Measurements from ENCODE around the gene IMPA2.

The IMPA2 gene

GRCh38 chr18:12043811-12044210, 62.5 kb downstream of the IMPA2 start:
- no peak overlapping the region for H4K91ac ChIP-seq (ENCODE audit: low read depth, low read length, poor library complexity)
- no CpG with 5 or more reads among the region's 7 CpGs for whole genome bisulfite sequencing, 2 donors (ENCODE audit: extremely low coverage in 2 of 2, insufficient read length in 2 of 2, insufficient replicate concordance in 1 of 2)

GRCh38 chr18:12044591-12044990, 63.3 kb downstream of the IMPA2 start:
- Histone ChIP-seq H3K9ac (ENCODE audit: low read depth, low read length, poor library complexity) (no peak overlapping the region), H3K27me3 (ENCODE audit: control insufficient read depth in 3 of 3, insufficient read depth in 3 of 3, low read depth in 1 of 3, low read length in 3 of 3) (peaks cover 0 to 35% (median 0%) of the 10 kb centered on the region in 3 experiments), H3K79me1 (ENCODE audit: low read depth, low read length) (no peaks in the 10 kb centered on the region), H2BK5ac (ENCODE audit: low read length) (no peak overlapping the region), H3K4ac (ENCODE audit: low read length) (no peak overlapping the region), H3K4me3 (ENCODE audit: low read length in 2 of 2) (no peak overlapping the region), H4K91ac (ENCODE audit: low read depth, low read length, poor library complexity) (no peak overlapping the region), H3K27ac (replicated peaks; ENCODE audit: low read length) (no peak overlapping the region), H3K4me2 (ENCODE audit: insufficient read depth, low read length, poor library complexity, severe bottlenecking) (no peak overlapping the region), H4K8ac (ENCODE audit: low read depth, low read length) (no peak overlapping the region), H2BK120ac (ENCODE audit: low read depth, low read length) (no peak overlapping the region), H2BK15ac (ENCODE audit: low read length) (no peak overlapping the region), H3K4me1 (ENCODE audit: control insufficient read depth in 2 of 2, insufficient read depth in 1 of 2, low read depth in 1 of 2, low read length in 2 of 2) (peaks cover 0 to 3% of the 10 kb centered on the region in 2 donors), H3K18ac (ENCODE audit: low read length) (no peak overlapping the region), H3K14ac (ENCODE audit: low read length) (no peak overlapping the region), H3K9me3 (replicated peaks in 1 of 2; ENCODE audit: control insufficient read depth in 2 of 2, insufficient read depth in 1 of 2, low read depth in 1 of 2, low read length in 2 of 2) (no peaks in the 10 kb centered on the region), H2AK5ac (ENCODE audit: low read depth, low read length) (no peak overlapping the region), H3K36me3 (replicated peaks in 1 of 2; ENCODE audit: control insufficient read depth in 2 of 2, insufficient read depth in 2 of 2, low read length in 2 of 2) (no peaks in the 10 kb centered on the region), H2AFZ (ENCODE audit: low read length) (no peak overlapping the region), H2BK12ac (ENCODE audit: low read length) (no peak overlapping the region), H3K23ac (ENCODE audit: low read depth, low read length, poor library complexity) (no peak overlapping the region)
- WGBS, 2 donors (ENCODE audit: extremely low coverage in 2 of 2, insufficient read length in 2 of 2, insufficient replicate concordance in 1 of 2) = no CpG with 5 or more reads among the region's 5 CpGs
- no peak for DNase-seq (ENCODE audit: low spot score)

More at GRCh38 chr18:12043811-12044210, 62.5 kb downstream of the IMPA2 start:
- Histone ChIP-seq H2BK120ac (ENCODE audit: low read depth, low read length) (no peak overlapping the region), H2BK12ac (ENCODE audit: low read length) (no peak overlapping the region), H3K4me1 (ENCODE audit: control insufficient read depth in 2 of 2, insufficient read depth in 1 of 2, low read depth in 1 of 2, low read length in 2 of 2) (peaks cover 2 to 3% of the 10 kb centered on the region in 2 donors), H3K4ac (ENCODE audit: low read length) (no peak overlapping the region), H3K79me1 (ENCODE audit: low read depth, low read length) (no peaks in the 10 kb centered on the region), H2AFZ (ENCODE audit: low read length) (peak overlapping the region; percentile 54), H2AK5ac (ENCODE audit: low read depth, low read length) (no peak overlapping the region), H3K14ac (ENCODE audit: low read length) (no peak overlapping the region), H3K4me3 (ENCODE audit: low read length in 2 of 2) (no peak overlapping the region), H3K9me3 (replicated peaks in 1 of 2; ENCODE audit: control insufficient read depth in 2 of 2, insufficient read depth in 1 of 2, low read depth in 1 of 2, low read length in 2 of 2) (no peaks in the 10 kb centered on the region), H3K23ac (ENCODE audit: low read depth, low read length, poor library complexity) (no peak overlapping the region), H2BK15ac (ENCODE audit: low read length) (no peak overlapping the region), H3K18ac (ENCODE audit: low read length) (no peak overlapping the region), H3K36me3 (replicated peaks in 1 of 2; ENCODE audit: control insufficient read depth in 2 of 2, insufficient read depth in 2 of 2, low read length in 2 of 2) (no peaks in the 10 kb centered on the region), H3K9ac (ENCODE audit: low read depth, low read length, poor library complexity) (no peak overlapping the region), H3K4me2 (ENCODE audit: insufficient read depth, low read length, poor library complexity, severe bottlenecking) (no peak overlapping the region), H2BK5ac (ENCODE audit: low read length) (no peak overlapping the region), H3K27ac (replicated peaks; ENCODE audit: low read length) (no peak overlapping the region), H4K8ac (ENCODE audit: low read depth, low read length) (no peak overlapping the region), H3K27me3 (ENCODE audit: control insufficient read depth in 3 of 3, insufficient read depth in 3 of 3, low read depth in 1 of 3, low read length in 3 of 3) (peaks cover 0 to 27% (median under 1%) of the 10 kb centered on the region in 3 experiments)
- no peak for DNase-seq (ENCODE audit: low spot score)

- H3K9me3 ChIP-seq (replicated peaks in 1 of 2; ENCODE audit: control insufficient read depth in 2 of 2, insufficient read depth in 1 of 2, low read depth in 1 of 2, low read length in 2 of 2) = no peaks in the 10 kb centered on the region
- peak overlapping the region; percentile 68 for H3K18ac ChIP-seq (ENCODE audit: low read length)
- H4K91ac ChIP-seq (ENCODE audit: low read depth, low read length, poor library complexity) = no peak overlapping the region
- no peak overlapping the region for H2BK120ac ChIP-seq (ENCODE audit: low read depth, low read length)
- H3K23ac ChIP-seq (ENCODE audit: low read depth, low read length, poor library complexity) = peak overlapping the region; percentile 62
- no peak overlapping the region for H3K27ac ChIP-seq (replicated peaks; ENCODE audit: low read length)
- H3K14ac ChIP-seq (ENCODE audit: low read length) = no peak overlapping the region
- H3K4me3 ChIP-seq (ENCODE audit: low read length in 2 of 2) = no peak overlapping the region
- H2AFZ ChIP-seq (ENCODE audit: low read length) = no peak overlapping the region
- H2BK5ac ChIP-seq (ENCODE audit: low read length) = peak overlapping the region; percentile 58
- DNase-seq (ENCODE audit: low spot score) = no peak
- peaks cover 0 to 29% (median 0%) of the 10 kb centered on the region in 3 experiments for H3K27me3 ChIP-seq (ENCODE audit: control insufficient read depth in 3 of 3, insufficient read depth in 3 of 3, low read depth in 1 of 3, low read length in 3 of 3)
- H2BK15ac ChIP-seq (ENCODE audit: low read length) = no peak overlapping the region
- no peaks in the 10 kb centered on the region for H3K36me3 ChIP-seq (replicated peaks in 1 of 2; ENCODE audit: control insufficient read depth in 2 of 2, insufficient read depth in 2 of 2, low read length in 2 of 2)
- no CpG with 5 or more reads among the region's 15 CpGs for WGBS, 2 donors (ENCODE audit: extremely low coverage in 2 of 2, insufficient read length in 2 of 2, insufficient replicate concordance in 1 of 2)
- H2AK5ac ChIP-seq (ENCODE audit: low read depth, low read length) = peak overlapping the region; percentile 15
- peak overlapping the region; percentile 60 for H3K4ac ChIP-seq (ENCODE audit: low read length)
- peaks cover 0 to 3% of the 10 kb centered on the region in 2 donors for H3K4me1 ChIP-seq (ENCODE audit: control insufficient read depth in 2 of 2, insufficient read depth in 1 of 2, low read depth in 1 of 2, low read length in 2 of 2)
- H3K4me2 ChIP-seq (ENCODE audit: insufficient read depth, low read length, poor library complexity, severe bottlenecking) = no peak overlapping the region
- H3K79me1 ChIP-seq (ENCODE audit: low read depth, low read length) = no peaks in the 10 kb centered on the region
- peak overlapping the region; percentile 61 for H3K9ac ChIP-seq (ENCODE audit: low read depth, low read length, poor library complexity)
- H2BK12ac ChIP-seq (ENCODE audit: low read length) = peak overlapping the region; percentile 75
- H4K8ac ChIP-seq (ENCODE audit: low read depth, low read length) = no peak overlapping the region
Measured at GRCh38 chr18:12046046-12046750, 64.9 kb downstream of the IMPA2 start.

GRCh38 chr18:12046751-12047335, 65.5 kb downstream of the IMPA2 start:
- no peak overlapping the region for H3K27ac ChIP-seq (replicated peaks; ENCODE audit: low read length)
- no peak overlapping the region for H3K4me2 ChIP-seq (ENCODE audit: insufficient read depth, low read length, poor library complexity, severe bottlenecking)
- WGBS, 2 donors (ENCODE audit: extremely low coverage in 2 of 2, insufficient read length in 2 of 2, insufficient replicate concordance in 1 of 2) = no CpG with 5 or more reads among the region's 12 CpGs
- H4K91ac ChIP-seq (ENCODE audit: low read depth, low read length, poor library complexity) = no peak overlapping the region
- H2BK15ac ChIP-seq (ENCODE audit: low read length) = no peak overlapping the region
- no peaks in the 10 kb centered on the region for H3K9me3 ChIP-seq (replicated peaks in 1 of 2; ENCODE audit: control insufficient read depth in 2 of 2, insufficient read depth in 1 of 2, low read depth in 1 of 2, low read length in 2 of 2)
- H2AFZ ChIP-seq (ENCODE audit: low read length) = no peak overlapping the region
- no peak overlapping the region for H3K14ac ChIP-seq (ENCODE audit: low read length)
- H2BK5ac ChIP-seq (ENCODE audit: low read length) = no peak overlapping the region
- H2AK5ac ChIP-seq (ENCODE audit: low read depth, low read length) = peak overlapping the region; percentile 15
- no peak overlapping the region for H3K23ac ChIP-seq (ENCODE audit: low read depth, low read length, poor library complexity)
- H3K27me3 ChIP-seq (ENCODE audit: control insufficient read depth in 3 of 3, insufficient read depth in 3 of 3, low read depth in 1 of 3, low read length in 3 of 3) = peaks cover 0 to 34% (median 0%) of the 10 kb centered on the region in 3 experiments
- H4K8ac ChIP-seq (ENCODE audit: low read depth, low read length) = no peak overlapping the region
- H3K79me1 ChIP-seq (ENCODE audit: low read depth, low read length) = no peaks in the 10 kb centered on the region
- DNase-seq (ENCODE audit: low spot score) = no peak
- H3K9ac ChIP-seq (ENCODE audit: low read depth, low read length, poor library complexity) = no peak overlapping the region
- H3K4me1 ChIP-seq (ENCODE audit: control insufficient read depth in 2 of 2, insufficient read depth in 1 of 2, low read depth in 1 of 2, low read length in 2 of 2) = peaks cover 0 to 3% of the 10 kb centered on the region in 2 donors
- H2BK120ac ChIP-seq (ENCODE audit: low read depth, low read length) = no peak overlapping the region
- peak overlapping the region; percentile 50 for H3K18ac ChIP-seq (ENCODE audit: low read length)
- peak overlapping the region; percentile 2 for H2BK12ac ChIP-seq (ENCODE audit: low read length)
- H3K4ac ChIP-seq (ENCODE audit: low read length) = no peak overlapping the region
- H3K36me3 ChIP-seq (replicated peaks in 1 of 2; ENCODE audit: control insufficient read depth in 2 of 2, insufficient read depth in 2 of 2, low read length in 2 of 2) = no peaks in the 10 kb centered on the region
- H3K4me3 ChIP-seq (ENCODE audit: low read length in 2 of 2) = no peak overlapping the region
